ENCODE data around the gene TAS2R7.

TAS2R7 gene

DNA sequence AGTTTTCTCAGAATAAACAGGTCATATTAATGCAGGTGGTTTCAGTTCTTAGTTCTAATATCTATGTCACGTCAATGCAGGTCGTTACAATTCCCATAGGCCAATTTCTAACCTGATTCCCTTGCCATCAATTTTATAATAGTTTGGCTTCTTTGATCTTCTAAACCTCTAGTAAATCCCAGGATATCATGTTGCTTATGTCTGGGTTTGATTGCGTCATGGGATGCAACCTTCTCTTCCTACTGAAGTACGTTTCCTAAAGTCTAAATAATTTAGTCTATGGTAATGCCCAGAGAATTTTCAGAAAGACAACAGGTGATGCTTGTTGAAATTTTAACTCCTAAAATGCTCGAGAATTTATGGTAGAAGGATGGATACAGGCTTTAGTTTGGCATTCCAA, 19.2 kb downstream of the TAS2R7 start:
- Mint-ChIP-seq H3K27ac (no peak overlapping the region), H3K4me1 (ENCODE audit: low read depth) (no peaks in the 10 kb centered on the region), H3K36me3 (ENCODE audit: low read depth) (no peaks in the 10 kb centered on the region), H3K9me3 (no peaks in the 10 kb centered on the region), H3K27me3 (peaks cover 3% of the 10 kb centered on the region), H3K4me3 (no peak overlapping the region)
- no peak for DNase-seq

DNA sequence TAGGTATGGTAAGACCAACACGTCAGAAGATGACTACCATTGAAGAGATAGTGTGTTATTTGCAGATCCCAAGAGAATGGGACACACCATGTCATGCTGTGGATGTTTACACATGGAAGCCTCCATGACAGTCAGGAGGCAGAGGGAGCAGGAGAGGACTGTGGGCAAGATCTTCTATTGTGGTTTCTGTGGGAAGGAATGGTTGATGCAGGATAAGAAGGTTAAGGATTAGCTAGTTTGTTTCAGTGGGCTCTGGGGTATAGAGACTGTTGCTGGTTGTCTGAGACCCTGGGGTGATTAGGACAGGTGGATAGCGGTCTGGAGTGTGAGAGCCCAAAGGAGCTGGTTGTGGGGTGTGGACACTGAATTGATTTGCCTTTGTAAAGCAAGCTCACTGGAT, 23.3 kb downstream of the TAS2R7 start:
- DNase-seq: no peak
- no peak overlapping the region for H3K4me3 Mint-ChIP-seq
- H3K9me3 Mint-ChIP-seq: no peaks in the 10 kb centered on the region
- H3K4me1 Mint-ChIP-seq (ENCODE audit: low read depth): no peaks in the 10 kb centered on the region
- H3K36me3 Mint-ChIP-seq (ENCODE audit: low read depth): no peaks in the 10 kb centered on the region
- no peak overlapping the region for H3K27ac Mint-ChIP-seq
- H3K27me3 Mint-ChIP-seq: no peaks in the 10 kb centered on the region

DNA sequence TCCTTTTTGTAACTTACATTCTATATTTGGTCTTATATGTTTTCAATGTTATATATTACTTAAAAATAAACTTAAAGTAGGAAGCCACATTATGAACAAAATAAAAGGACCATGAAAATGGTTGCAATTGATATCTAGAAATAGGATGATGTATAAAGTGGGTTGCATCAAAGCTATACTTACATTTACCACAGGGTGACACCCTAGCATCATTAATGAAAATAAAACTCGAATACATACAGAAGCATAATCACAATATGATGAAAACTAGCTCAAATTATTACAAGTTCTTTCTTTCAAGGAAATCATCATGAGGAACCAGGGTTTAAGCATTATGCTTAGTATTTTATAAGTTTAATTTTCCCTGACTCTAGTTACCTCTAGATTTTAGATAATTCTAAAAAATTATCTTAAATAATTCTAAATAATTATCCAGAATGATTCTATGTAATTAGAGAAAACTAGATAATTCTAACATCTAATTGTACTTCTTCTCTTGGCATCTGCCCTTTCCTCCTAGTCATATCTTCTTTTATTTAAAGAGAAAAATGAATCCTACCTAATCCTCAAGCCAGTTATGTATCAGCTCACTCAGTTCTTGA, 31.2 kb downstream of the TAS2R7 start:
- Mint-ChIP-seq H3K36me3 (ENCODE audit: low read depth) (no peaks in the 10 kb centered on the region), H3K9me3 (no peaks in the 10 kb centered on the region), H3K4me3 (no peak overlapping the region), H3K27ac (no peak overlapping the region), H3K4me1 (ENCODE audit: low read depth) (no peaks in the 10 kb centered on the region), H3K27me3 (peaks cover 45% of the 10 kb centered on the region)
- no peak for DNase-seq

DNA sequence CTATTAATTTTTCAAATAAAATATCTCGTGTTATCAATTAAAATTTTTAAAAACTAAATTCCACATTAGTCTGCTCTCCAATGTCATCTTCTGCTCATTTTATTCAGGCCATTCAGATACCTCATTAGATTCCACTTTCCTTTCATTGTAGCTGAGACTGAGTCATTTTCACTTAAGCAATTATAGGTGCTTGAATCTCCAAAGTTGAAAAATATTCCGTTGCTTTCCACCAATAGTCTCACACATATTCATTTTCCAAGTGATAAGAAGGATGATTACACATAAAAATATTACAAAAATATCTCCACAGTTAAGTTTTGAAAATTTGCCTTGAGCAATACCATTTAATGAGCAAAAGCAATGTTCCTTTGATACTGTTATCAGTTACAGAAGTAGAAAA, 42.8 kb downstream of the TAS2R7 start:
- Mint-ChIP-seq H3K4me3 (no peak overlapping the region), H3K9me3 (peaks cover 12% of the 10 kb centered on the region), H3K36me3 (ENCODE audit: low read depth) (no peaks in the 10 kb centered on the region), H3K27ac (no peak overlapping the region), H3K4me1 (ENCODE audit: low read depth) (no peaks in the 10 kb centered on the region), H3K27me3 (peaks cover 55% of the 10 kb centered on the region)
- DNase-seq: no peak

DNA sequence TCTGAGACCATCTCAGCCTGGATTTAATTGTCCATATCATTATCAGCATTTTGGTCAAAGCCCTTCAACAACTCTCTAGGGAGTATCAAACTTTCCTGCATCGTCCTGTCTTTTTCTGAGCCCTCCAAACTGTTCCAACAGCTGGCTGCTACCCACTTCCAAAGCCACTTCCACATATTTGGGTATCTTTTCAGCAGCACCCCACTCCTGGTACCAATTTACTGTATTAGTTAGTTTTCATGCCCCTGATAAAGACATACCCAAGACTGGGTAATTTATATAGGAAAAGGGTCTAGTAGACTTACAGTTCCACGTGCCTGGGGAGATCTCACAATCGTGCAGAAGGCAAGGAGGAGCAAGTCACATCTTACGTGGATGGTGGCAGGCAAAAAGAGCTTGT, 46.2 kb downstream of the TAS2R7 start:
- Mint-ChIP-seq H3K36me3 (ENCODE audit: low read depth) (no peaks in the 10 kb centered on the region), H3K4me1 (ENCODE audit: low read depth) (no peaks in the 10 kb centered on the region), H3K27ac (no peak overlapping the region), H3K9me3 (peaks cover 12% of the 10 kb centered on the region), H3K4me3 (no peak overlapping the region), H3K27me3 (peaks cover 57% of the 10 kb centered on the region)
- no peak for DNase-seq

DNA sequence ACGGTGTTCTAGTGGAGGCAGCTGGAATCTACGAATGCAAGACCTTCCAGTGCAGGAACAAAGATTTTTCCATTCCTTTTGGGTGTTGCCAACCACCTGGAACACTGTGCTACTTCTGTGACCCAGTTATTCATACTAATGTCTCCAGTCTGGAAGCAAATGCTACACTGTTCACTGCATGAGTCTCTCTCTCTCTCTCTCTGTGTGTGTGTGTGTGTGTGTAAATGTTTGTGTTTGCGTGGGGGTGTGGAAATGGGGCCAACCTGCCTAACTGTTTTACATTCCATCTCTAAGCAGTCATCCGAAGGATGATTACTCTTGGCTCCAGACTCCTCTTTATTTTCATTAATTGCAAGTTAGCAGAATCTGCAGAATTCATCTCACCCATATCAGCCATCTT, 49.4 kb downstream of the TAS2R7 start:
- H3K27me3 Mint-ChIP-seq: peaks cover 55% of the 10 kb centered on the region
- H3K4me3 Mint-ChIP-seq: no peak overlapping the region
- peaks cover 11% of the 10 kb centered on the region for H3K4me1 Mint-ChIP-seq (ENCODE audit: low read depth)
- H3K36me3 Mint-ChIP-seq (ENCODE audit: low read depth): no peaks in the 10 kb centered on the region
- no peak overlapping the region for H3K27ac Mint-ChIP-seq
- DNase-seq: no peak
- H3K9me3 Mint-ChIP-seq: peaks cover 12% of the 10 kb centered on the region

Measured in activated T-cell treated with anti-CD3 and anti-CD28 coated beads, Interleukin-2, amount 50 U/mL, for 24 hours (primary cell).